ENCODE measurements around the gene PDE7B.

Gene PDE7B

DNA sequence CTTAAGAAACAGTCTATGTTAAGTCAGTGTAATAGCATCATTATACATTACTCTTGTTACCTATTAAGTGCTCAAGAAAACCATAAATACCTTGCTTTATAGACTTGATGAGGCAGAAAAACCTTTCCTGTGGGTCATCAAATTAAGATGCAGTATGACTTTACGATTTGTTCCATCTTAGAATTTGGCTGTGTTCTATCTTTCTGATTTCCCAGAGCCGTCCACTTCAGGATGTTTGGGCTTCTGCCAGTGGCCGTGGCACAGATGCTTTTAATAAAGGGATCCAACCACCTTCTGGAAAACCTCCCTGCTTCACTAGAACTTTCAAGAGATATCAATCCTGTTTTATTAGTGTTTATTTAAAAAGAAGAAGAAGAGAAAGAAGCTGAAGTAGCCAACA lies 71.2 kb downstream of the PDE7B start:
- Histone ChIP-seq H3K4me2 (ENCODE audit: low read depth, low read length) (no peak overlapping the region), H3K79me2 (ENCODE audit: low read length) (no peaks in the 10 kb centered on the region), H4K20me1 (ENCODE audit: insufficient read depth, low read length) (no peaks in the 10 kb centered on the region), H3K9ac (ENCODE audit: low read length) (no peak overlapping the region), H3K4me3 (ENCODE audit: low read length) (no peak overlapping the region), H2AFZ (ENCODE audit: low read length) (no peak overlapping the region), H3F3A (ENCODE audit: insufficient read depth, low read length) (no peaks in the 10 kb centered on the region), H3K27ac (ENCODE audit: low read length) (no peak overlapping the region), H3K36me3 (replicated peaks; ENCODE audit: insufficient read depth, low read length) (no peaks in the 10 kb centered on the region), H3K9me2 (replicated peaks; ENCODE audit: insufficient read depth, low read length) (no peaks in the 10 kb centered on the region), H3K27me3 (replicated peaks; ENCODE audit: insufficient read depth, low read length) (no peaks in the 10 kb centered on the region), H3K4me1 (ENCODE audit: low read length) (no peaks in the 10 kb centered on the region), H3K9me3 (replicated peaks; ENCODE audit: insufficient read depth, low read length) (no peaks in the 10 kb centered on the region)
- no peak for TF ChIP-seq EZH2phosphoT487 (IDR thresholded peaks at IDR 0.05; ENCODE audit: low read length)
- TF ChIP-seq EZH2 (optimal IDR thresholded peaks at IDR 0.05; ENCODE audit: low read depth, low read length): no peak
- TF ChIP-seq, protein P1, sequence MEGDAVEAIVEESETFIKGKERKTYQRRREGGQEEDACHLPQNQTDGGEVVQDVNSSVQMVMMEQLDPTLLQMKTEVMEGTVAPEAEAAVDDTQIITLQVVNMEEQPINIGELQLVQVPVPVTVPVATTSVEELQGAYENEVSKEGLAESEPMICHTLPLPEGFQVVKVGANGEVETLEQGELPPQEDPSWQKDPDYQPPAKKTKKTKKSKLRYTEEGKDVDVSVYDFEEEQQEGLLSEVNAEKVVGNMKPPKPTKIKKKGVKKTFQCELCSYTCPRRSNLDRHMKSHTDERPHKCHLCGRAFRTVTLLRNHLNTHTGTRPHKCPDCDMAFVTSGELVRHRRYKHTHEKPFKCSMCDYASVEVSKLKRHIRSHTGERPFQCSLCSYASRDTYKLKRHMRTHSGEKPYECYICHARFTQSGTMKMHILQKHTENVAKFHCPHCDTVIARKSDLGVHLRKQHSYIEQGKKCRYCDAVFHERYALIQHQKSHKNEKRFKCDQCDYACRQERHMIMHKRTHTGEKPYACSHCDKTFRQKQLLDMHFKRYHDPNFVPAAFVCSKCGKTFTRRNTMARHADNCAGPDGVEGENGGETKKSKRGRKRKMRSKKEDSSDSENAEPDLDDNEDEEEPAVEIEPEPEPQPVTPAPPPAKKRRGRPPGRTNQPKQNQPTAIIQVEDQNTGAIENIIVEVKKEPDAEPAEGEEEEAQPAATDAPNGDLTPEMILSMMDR (IDR thresholded peaks at IDR 0.05; ENCODE audit: low read length): no peak
- no peak for DNase-seq

DNA sequence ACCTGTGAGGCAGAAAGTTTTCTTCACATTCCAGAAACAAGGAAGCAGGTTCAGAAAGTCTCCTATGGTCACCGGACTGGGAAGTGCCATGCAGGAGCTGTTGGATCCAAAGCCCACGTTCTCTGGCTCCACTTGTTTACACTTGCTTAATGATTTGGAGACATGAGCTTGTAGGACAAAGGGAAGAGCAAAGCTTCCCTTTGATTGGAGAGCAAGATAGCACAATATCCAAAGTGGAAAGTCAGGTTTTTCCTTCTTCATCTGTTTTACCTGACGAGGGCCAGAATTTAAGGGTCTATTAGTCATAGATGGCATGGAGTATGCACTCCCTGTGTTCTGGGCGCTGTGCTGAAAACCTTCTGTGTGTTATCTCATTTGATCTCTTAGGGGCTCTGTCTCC lies 81.2 kb downstream of the PDE7B start:
- Histone ChIP-seq H3K9me3 (replicated peaks; ENCODE audit: insufficient read depth, low read length) (no peaks in the 10 kb centered on the region), H3K36me3 (replicated peaks; ENCODE audit: insufficient read depth, low read length) (no peaks in the 10 kb centered on the region), H3F3A (ENCODE audit: insufficient read depth, low read length) (no peaks in the 10 kb centered on the region), H3K9me2 (replicated peaks; ENCODE audit: insufficient read depth, low read length) (no peaks in the 10 kb centered on the region), H3K4me2 (ENCODE audit: low read depth, low read length) (no peak overlapping the region), H3K27me3 (replicated peaks; ENCODE audit: insufficient read depth, low read length) (no peaks in the 10 kb centered on the region), H3K4me3 (ENCODE audit: low read length) (no peak overlapping the region), H4K20me1 (ENCODE audit: insufficient read depth, low read length) (no peaks in the 10 kb centered on the region), H3K9ac (ENCODE audit: low read length) (no peak overlapping the region), H3K79me2 (ENCODE audit: low read length) (no peaks in the 10 kb centered on the region), H3K27ac (ENCODE audit: low read length) (no peak overlapping the region), H3K4me1 (ENCODE audit: low read length) (no peaks in the 10 kb centered on the region), H2AFZ (ENCODE audit: low read length) (no peak overlapping the region)
- DNase-seq: no peak
- TF ChIP-seq, protein P1 (IDR thresholded peaks at IDR 0.05; ENCODE audit: low read length): no peak
- TF ChIP-seq EZH2 (optimal IDR thresholded peaks at IDR 0.05; ENCODE audit: low read depth, low read length) (no peak), EZH2phosphoT487 (IDR thresholded peaks at IDR 0.05; ENCODE audit: low read length) (no peak)

DNA sequence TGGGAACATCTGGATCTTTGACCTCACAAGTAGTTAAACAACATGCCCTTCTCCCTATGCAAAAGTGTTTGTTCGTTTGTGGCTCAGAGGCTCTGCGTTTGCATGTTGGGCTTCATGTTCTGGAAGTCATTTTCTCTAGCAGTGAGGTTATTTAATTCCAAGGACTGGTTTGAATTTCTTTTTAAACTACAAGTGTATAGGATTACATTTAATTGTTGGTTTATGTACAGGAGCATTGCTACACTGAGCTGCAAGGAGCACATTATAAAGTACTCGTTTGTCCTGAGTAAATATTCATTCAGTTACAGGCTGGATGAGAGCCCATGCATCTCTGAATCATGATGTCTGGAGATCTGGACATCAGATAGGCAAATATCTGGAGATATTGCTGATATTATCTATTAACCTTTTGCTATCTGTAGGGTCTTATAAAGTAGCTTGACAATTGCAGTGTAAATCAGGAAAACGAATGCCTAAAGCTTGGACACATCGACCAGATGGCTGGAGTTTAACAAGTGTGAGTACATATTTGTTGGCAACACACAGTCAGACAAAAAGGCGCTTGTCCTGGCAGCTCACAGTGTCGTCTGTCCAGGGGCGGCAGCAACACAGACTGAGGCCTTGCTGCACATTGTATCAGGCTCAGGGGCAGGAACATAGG lies 84.6 kb downstream of the PDE7B start:
- DNase-seq: no peak
- no peaks in the 10 kb centered on the region for H3F3A ChIP-seq (ENCODE audit: insufficient read depth, low read length)
- no peaks in the 10 kb centered on the region for H3K79me2 ChIP-seq (ENCODE audit: low read length)
- TF ChIP-seq EZH2phosphoT487 (IDR thresholded peaks at IDR 0.05; ENCODE audit: low read length) (no peak), EZH2 (optimal IDR thresholded peaks at IDR 0.05; ENCODE audit: low read depth, low read length) (no peak)
- TF ChIP-seq, protein P1 (IDR thresholded peaks at IDR 0.05; ENCODE audit: low read length): no peak
- H3K4me3 ChIP-seq (ENCODE audit: low read length): no peak overlapping the region
- no peaks in the 10 kb centered on the region for H3K36me3 ChIP-seq (replicated peaks; ENCODE audit: insufficient read depth, low read length)
- no peak overlapping the region for H3K27ac ChIP-seq (ENCODE audit: low read length)
- H3K9me3 ChIP-seq (replicated peaks; ENCODE audit: insufficient read depth, low read length): no peaks in the 10 kb centered on the region
- no peaks in the 10 kb centered on the region for H3K27me3 ChIP-seq (replicated peaks; ENCODE audit: insufficient read depth, low read length)
- no peaks in the 10 kb centered on the region for H4K20me1 ChIP-seq (ENCODE audit: insufficient read depth, low read length)
- H3K9me2 ChIP-seq (replicated peaks; ENCODE audit: insufficient read depth, low read length): no peaks in the 10 kb centered on the region
- no peaks in the 10 kb centered on the region for H3K4me1 ChIP-seq (ENCODE audit: low read length)
- no peak overlapping the region for H3K4me2 ChIP-seq (ENCODE audit: low read depth, low read length)
- H2AFZ ChIP-seq (ENCODE audit: low read length): no peak overlapping the region
- H3K9ac ChIP-seq (ENCODE audit: low read length): no peak overlapping the region

All from MM.1S (cell line).